Coronary artery (tissue), 2 donors: Measurements from ENCODE around the gene ENOX1.

ENCODE experiments used
- DNase-seq: peaks from one replicate; pipeline ENCODE4 v3.0.0-alpha.2; 2017; ENCODE audit warnings: low spot score
- H3K27ac ChIP-seq, 2 donors: fragments of 200-600 bp; sonication (generic); one replicate each; pipeline ENCODE4 v1.5.1; 2016 to 2019
- H3K4me3 ChIP-seq: fragments of 200-600 bp; sonication (generic); 2 replicates; pipeline ENCODE4 v1.5.1; 2016; ENCODE audit warnings: mild to moderate bottlenecking, moderate library complexity
- CTCF ChIP-seq: fragments of 200-600 bp; sonication (generic); IDR thresholded peaks from one replicate; pipeline ENCODE4 v1.5.1; 2019; ENCODE audit warnings: antibody characterized with exemption

Gene ENOX1

GRCh38 chr13:43596006-43596405 lies 190.8 kb downstream of the ENOX1 start:
- no peak for TF ChIP-seq CTCF
- DNase-seq: no peak
- Histone ChIP-seq H3K4me3 (no peak overlapping the region), H3K27ac (no peak overlapping the region)

- TF ChIP-seq CTCF: no peak
Observed at GRCh38 chr13:43587376-43587775, 199.4 kb downstream of the ENOX1 start.

GRCh38 chr13:43584751-43585150 lies 202.0 kb downstream of the ENOX1 start:
- DNase-seq: no peak
- TF ChIP-seq CTCF: no peak
- no peak overlapping the region for H3K27ac ChIP-seq

More at GRCh38 chr13:43587376-43587775, 199.4 kb downstream of the ENOX1 start:
- no peak overlapping the region for H3K4me3 ChIP-seq
- H3K27ac ChIP-seq: no peak overlapping the region
- DNase-seq: no peak

GRCh38 chr13:43583321-43583720 lies 203.5 kb downstream of the ENOX1 start:
- no peak for DNase-seq
- no peak for TF ChIP-seq CTCF
- H3K4me3 ChIP-seq: no peak overlapping the region
- H3K27ac ChIP-seq: no peak overlapping the region

More at GRCh38 chr13:43584751-43585150, 202.0 kb downstream of the ENOX1 start:
- no peak overlapping the region for H3K4me3 ChIP-seq

- H3K27ac ChIP-seq: no peak overlapping the region
- no peak for DNase-seq
- no peak overlapping the region for H3K4me3 ChIP-seq
- TF ChIP-seq CTCF: no peak
Observed at GRCh38 chr13:43580280-43580679, 206.5 kb downstream of the ENOX1 start.

- Histone ChIP-seq H3K27ac (no peak overlapping the region), H3K4me3 (no peak overlapping the region)
- no peak for TF ChIP-seq CTCF
- DNase-seq: no peak
Observed at GRCh38 chr13:43579321-43579720, 207.5 kb downstream of the ENOX1 start.

GRCh38 chr13:43574605-43575004 lies 212.2 kb downstream of the ENOX1 start:
- Histone ChIP-seq H3K4me3 (no peak overlapping the region), H3K27ac (no peak overlapping the region)
- TF ChIP-seq CTCF: no peak
- no peak for DNase-seq
